ENCODE measurements around the gene RASA3. TPM values are rescaled to one million over a fixed set of nuclear protein-coding genes. Genes with fewer than 3 reads are reported as not detected.

Gene RASA3
- total RNA-seq, 1 donor from 2014 or later, result 44.8 TPM

DNA sequence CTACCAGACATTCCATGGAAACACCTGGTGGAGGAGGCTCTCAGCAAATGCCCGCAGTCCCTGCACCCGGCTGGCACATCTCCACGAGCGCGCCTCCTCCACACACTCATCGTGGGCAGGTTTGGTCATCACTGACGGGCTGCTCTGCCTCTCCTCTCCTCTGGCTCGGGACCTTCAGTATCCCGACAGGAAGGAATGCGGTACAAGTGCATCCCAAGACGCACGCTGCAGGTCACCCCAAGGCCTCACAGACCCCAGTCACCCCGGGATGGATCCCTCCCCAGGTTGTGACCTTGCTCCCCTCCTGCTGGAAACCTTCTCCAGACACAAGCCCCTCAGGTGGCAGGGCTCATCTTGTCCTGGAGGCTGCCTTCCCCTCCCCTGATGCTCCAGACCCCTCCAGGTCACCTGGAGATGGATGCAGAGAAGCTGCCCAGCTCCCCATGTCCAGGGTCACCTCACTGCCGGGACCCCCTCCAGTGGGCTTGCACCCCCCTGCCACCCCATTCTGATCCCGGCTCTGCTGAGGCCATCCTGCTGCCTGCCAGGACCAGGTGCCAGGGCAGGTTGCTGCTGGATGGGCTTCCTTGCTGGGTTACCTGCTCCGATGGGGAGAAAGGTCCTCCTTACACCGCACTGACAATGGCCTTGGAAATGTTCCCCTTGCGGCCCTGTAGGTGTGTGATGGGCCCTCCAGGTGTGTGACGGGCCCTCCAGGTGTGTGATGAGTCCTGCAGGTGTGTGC lies 188.4 kb downstream of the RASA3 start:
- TF ChIP-seq, protein P1, sequence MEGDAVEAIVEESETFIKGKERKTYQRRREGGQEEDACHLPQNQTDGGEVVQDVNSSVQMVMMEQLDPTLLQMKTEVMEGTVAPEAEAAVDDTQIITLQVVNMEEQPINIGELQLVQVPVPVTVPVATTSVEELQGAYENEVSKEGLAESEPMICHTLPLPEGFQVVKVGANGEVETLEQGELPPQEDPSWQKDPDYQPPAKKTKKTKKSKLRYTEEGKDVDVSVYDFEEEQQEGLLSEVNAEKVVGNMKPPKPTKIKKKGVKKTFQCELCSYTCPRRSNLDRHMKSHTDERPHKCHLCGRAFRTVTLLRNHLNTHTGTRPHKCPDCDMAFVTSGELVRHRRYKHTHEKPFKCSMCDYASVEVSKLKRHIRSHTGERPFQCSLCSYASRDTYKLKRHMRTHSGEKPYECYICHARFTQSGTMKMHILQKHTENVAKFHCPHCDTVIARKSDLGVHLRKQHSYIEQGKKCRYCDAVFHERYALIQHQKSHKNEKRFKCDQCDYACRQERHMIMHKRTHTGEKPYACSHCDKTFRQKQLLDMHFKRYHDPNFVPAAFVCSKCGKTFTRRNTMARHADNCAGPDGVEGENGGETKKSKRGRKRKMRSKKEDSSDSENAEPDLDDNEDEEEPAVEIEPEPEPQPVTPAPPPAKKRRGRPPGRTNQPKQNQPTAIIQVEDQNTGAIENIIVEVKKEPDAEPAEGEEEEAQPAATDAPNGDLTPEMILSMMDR (IDR thresholded peaks at IDR 0.05), result no peak
- no peak overlapping the region for H3K27ac Mint-ChIP-seq (ENCODE audit: unreplicated experiment)
- H3K36me3 Mint-ChIP-seq (ENCODE audit: unreplicated experiment), result peaks cover 2% of the 10 kb centered on the region
- H3K27me3 Mint-ChIP-seq (ENCODE audit: unreplicated experiment), result no peaks in the 10 kb centered on the region
- no peak for DNase-seq (ENCODE audit: extremely low spot score, unreplicated experiment)
- H3K9me3 Mint-ChIP-seq (ENCODE audit: unreplicated experiment), result no peaks in the 10 kb centered on the region
- H3K4me1 Mint-ChIP-seq (ENCODE audit: unreplicated experiment), result no peaks in the 10 kb centered on the region
- no peak overlapping the region for H3K4me3 Mint-ChIP-seq (ENCODE audit: unreplicated experiment)

DNA sequence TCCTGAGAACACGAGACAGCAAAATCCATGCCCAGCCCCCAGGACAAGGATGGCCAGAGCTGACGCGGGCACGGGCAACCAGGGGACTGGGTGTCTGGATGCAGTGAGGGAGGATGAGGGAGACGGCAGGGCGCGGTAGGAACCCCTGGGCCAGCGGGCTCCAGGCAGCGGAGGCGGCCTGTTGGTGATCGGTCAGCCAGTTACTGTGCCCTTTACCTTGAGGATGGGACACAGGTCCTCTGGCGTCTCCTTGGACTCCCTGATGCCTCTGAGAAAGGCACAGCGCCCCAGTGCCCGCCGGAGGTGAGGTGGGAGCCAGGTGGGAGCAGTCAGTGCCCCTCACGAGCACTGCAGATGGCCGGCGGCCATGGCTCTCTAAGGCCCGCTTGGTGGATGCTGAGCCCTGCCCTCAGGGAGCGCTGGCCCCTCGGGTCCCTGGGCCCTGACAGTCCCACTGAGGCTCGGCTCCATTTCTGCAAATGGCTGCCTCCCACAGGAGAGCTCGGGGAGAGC lies 189.8 kb downstream of the RASA3 start:
- no peaks in the 10 kb centered on the region for H3K9me3 Mint-ChIP-seq (ENCODE audit: unreplicated experiment)

DNA sequence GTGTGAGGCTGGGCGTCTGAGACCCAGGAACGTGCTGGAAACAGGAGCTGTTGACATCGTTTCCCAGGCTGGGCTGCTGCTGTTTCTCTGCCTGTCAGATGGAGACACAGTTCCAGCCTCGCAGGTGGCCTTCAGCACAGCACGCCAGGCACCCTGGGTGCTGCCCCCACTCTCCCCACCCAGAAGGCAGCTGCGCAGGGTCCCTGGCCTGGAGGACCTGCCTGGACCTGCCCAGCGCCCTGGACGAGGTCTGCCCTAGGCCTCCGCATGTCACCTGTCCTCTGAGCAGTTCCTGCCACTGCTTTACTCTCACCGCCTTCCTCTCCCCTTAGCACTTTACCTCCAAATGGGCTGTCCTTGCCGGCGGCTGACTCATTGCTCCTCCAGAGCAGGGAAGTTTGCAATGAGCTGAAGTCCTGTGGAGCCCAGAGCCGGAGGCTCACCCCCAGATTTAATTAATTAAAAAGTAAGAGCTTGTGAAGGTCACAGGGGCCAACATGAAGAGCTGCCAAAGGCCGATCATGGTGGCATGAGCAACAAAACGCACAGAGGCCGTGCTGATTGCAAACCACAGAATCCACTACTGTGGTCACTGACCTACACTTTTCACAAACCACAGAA lies 190.7 kb downstream of the RASA3 start:
- Mint-ChIP-seq H3K4me1 (ENCODE audit: unreplicated experiment) (peaks cover 9% of the 10 kb centered on the region), H3K27me3 (ENCODE audit: unreplicated experiment) (no peaks in the 10 kb centered on the region), H3K4me3 (ENCODE audit: unreplicated experiment) (no peak overlapping the region), H3K36me3 (ENCODE audit: unreplicated experiment) (peaks cover 2% of the 10 kb centered on the region), H3K27ac (ENCODE audit: unreplicated experiment) (no peak overlapping the region), H3K9me3 (ENCODE audit: unreplicated experiment) (no peaks in the 10 kb centered on the region)
- TF ChIP-seq, protein P1 (IDR thresholded peaks at IDR 0.05), result no peak
- DNase-seq (ENCODE audit: extremely low spot score, unreplicated experiment), result no peak

More for the DNA sequence above, 189.8 kb downstream of the RASA3 start:
- Mint-ChIP-seq H3K4me3 (ENCODE audit: unreplicated experiment) (no peak overlapping the region), H3K4me1 (ENCODE audit: unreplicated experiment) (peaks cover 9% of the 10 kb centered on the region), H3K36me3 (ENCODE audit: unreplicated experiment) (peaks cover 2% of the 10 kb centered on the region), H3K27me3 (ENCODE audit: unreplicated experiment) (no peaks in the 10 kb centered on the region), H3K27ac (ENCODE audit: unreplicated experiment) (no peak overlapping the region)
- TF ChIP-seq, protein P1 (IDR thresholded peaks at IDR 0.05), result no peak
- DNase-seq (ENCODE audit: extremely low spot score, unreplicated experiment), result no peak

DNA sequence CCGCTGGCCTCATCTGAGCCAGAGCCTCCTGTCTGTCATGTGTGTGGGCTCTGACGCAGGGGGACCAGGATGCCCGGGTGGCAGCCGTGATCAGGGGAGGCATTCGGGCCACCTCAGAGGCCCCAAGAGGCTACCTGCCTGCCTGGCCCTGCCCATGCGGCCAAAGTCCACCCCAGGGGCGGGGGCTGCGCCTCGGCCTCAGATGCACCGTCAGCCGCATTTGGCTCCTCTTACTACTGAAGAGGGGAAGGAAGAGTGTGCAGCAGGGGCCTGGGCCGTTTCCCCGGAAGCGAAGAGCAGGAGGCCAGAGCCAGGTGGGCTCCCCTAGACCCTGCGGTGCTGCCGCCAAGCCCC lies 192.5 kb downstream of the RASA3 start:
- no peaks in the 10 kb centered on the region for H3K9me3 Mint-ChIP-seq (ENCODE audit: unreplicated experiment)
- no peak for DNase-seq (ENCODE audit: extremely low spot score, unreplicated experiment)
- TF ChIP-seq, protein P1 (IDR thresholded peaks at IDR 0.05), result no peak
- no peak overlapping the region for H3K27ac Mint-ChIP-seq (ENCODE audit: unreplicated experiment)
- no peaks in the 10 kb centered on the region for H3K27me3 Mint-ChIP-seq (ENCODE audit: unreplicated experiment)
- no peak overlapping the region for H3K4me3 Mint-ChIP-seq (ENCODE audit: unreplicated experiment)
- H3K4me1 Mint-ChIP-seq (ENCODE audit: unreplicated experiment), result peaks cover 16% of the 10 kb centered on the region
- H3K36me3 Mint-ChIP-seq (ENCODE audit: unreplicated experiment), result peaks cover 2% of the 10 kb centered on the region
